GF-D8 (cell line): Measurements from ENCODE around the gene SPEG.

Experiments
- DNase-seq: peaks from one replicate; lab custom pipeline; 2025; lab: John Stamatoyannopoulos, UW

Gene SPEG

DNA sequence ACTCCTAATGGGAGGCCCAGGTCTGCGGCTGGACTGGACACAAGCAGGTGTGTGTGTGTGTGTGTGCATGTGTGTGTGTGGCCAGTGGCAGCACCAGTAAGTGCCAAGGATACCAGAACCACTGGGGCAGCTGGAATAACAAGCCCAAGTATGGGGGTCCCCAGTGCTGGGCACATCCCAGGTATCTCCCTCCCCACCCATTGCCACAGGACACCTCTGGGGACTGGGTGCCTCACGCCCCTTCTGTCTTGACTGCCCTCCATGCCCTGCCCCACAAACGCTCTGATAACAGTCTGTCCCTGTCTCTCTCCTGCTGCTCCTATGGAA lies 9.0 kb downstream of the SPEG start:
- no peak for DNase-seq

DNA sequence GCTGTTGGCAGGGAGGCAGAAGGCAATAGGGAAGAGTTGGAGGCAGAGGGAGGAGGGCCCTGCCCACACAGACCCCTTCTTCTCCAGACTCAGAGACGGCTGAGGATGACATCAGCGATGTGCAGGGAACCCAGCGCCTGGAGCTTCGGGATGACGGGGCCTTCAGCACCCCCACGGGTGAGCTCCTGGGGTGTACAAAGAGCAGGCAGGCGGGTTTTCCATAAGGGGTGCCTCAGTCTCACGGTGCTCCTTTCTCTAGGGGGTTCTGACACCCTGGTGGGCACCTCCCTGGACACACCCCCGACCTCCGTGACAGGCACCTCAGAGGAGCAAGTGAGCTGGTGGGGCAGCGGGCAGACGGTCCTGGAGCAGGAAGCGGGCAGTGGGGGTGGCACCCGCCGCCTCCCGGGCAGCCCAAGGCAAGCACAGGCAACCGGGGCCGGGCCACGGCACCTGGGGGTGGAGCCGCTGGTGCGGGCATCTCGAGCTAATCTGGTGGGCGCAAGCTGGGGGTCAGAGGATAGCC lies 10.0 kb downstream of the SPEG start:
- DNase-seq, result no peak

DNA sequence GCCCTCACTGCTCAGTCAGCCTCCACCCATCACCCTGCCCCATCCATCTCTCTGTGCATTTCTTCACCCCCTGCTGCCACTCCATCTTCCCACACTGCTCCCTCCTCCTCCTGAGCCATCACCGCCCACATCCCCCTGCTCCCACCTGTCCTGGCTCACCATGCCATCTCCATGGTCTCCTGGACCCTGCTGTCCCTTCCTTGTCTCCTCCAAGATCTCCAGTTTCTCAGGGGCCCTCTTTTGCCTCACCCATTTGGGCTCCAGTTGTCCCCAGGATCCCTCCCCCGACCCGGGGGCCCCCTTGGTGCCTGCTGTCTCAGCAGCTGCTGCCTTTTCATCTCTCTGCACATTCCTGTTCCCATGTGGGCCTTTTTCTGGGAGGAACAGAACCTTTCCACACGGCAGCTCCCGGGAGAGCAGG lies 10.6 kb downstream of the SPEG start:
- no peak for DNase-seq

DNA sequence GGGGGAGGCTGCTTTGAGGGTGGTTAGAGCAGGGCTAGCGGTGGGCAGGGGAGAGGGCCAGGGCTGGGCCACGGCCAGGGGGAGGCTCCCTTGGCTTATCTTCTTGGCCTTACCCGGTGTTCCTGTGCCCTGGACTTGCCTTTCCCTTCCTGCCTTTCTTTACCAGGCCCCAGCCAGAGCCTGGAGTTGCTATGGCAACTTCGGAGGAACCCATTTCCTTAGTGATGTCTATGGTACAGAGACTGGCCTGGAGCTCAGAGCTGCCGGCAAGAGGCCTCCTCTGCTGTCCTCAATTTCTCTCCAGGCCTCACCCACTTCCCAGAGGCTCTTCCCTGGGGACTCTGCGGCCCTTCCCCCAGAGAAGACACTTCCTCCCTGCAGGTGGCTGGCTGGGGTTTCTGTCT lies 11.5 kb downstream of the SPEG start:
- no peak for DNase-seq

DNA sequence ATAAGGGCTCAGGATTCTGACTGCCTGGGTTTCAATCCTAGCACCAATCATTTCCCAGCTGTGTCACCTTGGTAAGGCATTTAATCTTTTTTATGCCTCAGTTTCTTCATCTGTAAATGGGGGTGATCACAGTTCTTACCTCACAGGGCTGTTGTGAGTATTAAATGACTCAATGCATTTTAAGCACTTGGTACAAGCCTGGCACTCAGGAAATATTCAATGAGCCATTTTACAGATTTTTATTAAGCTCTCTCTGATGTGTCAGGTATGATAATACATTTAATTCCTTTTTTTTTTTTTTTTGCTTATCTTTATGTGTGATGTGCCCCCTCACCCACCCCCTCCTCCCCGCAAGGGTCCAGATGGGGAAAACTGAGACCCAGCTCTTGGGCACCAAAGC lies 12.0 kb downstream of the SPEG start:
- no peak for DNase-seq

DNA sequence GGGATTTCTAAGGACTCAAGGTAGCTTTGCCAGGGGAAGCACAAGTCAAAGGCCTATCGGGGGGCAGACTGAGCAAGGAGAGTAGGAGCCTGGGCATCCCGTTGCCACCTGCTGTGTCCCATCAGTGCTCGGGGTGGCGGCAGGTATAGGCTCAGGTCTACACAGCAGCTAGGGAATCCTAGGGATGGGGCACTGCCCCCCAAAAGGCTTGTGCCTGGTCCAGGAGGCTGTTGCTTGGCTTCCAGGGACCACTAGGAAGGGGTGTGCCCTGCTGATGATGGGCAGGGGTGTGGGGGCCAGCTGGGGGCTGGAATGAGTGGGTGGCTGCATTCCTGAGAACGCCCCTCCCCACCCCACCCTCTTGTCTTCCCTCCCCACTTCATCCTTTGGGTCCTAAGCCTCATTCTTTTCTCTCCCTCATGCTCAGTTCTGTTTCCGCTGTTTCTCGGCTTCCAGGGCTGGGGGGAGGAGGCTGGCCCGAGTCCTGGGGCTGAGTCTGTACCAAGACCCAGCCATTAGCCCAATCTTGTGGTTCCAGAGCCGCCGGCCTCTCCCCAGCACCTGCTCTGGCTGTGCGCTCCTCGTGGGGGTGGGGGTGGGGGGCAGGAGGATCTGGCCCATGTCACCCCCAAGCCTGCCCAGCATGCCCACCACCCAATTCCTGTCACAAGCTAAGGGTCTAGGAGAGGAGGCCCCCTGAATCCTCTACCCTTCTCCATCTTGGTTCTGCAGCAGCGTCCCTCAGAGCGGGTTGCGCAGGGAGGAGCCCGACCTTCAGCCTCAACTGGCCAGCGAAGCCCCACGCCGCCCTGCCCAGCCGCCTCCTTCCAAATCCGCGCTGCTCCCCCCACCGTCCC lies 12.8 kb downstream of the SPEG start:
- DNase-seq, result no peak

DNA sequence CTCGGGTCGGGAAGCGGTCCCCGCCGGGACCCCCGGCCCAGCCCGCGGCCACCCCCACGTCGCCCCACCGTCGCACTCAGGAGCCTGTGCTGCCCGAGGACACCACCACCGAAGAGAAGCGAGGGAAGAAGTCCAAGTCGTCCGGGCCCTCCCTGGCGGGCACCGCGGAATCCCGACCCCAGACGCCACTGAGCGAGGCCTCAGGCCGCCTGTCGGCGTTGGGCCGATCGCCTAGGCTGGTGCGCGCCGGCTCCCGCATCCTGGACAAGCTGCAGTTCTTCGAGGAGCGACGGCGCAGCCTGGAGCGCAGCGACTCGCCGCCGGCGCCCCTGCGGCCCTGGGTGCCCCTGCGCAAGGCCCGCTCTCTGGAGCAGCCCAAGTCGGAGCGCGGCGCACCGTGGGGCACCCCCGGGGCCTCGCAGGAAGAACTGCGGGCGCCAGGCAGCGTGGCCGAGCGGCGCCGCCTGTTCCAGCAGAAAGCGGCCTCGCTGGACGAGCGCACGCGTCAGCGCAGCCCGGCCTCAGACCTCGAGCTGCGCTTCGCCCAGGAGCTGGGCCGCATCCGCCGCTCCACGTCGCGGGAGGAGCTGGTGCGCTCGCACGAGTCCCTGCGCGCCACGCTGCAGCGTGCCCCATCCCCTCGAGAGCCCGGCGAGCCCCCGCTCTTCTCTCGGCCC lies 13.6 kb downstream of the SPEG start:
- no peak for DNase-seq

DNA sequence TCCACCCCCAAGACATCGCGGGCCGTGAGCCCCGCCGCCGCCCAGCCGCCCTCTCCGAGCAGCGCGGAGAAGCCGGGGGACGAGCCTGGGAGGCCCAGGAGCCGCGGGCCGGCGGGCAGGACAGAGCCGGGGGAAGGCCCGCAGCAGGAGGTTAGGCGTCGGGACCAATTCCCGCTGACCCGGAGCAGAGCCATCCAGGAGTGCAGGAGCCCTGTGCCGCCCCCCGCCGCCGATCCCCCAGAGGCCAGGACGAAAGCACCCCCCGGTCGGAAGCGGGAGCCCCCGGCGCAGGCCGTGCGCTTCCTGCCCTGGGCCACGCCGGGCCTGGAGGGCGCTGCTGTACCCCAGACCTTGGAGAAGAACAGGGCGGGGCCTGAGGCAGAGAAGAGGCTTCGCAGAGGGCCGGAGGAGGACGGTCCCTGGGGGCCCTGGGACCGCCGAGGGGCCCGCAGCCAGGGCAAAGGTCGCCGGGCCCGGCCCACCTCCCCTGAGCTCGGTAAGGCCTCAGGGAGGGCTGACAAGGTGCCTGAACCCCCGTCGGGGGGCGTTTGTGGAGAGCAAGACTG lies 14.2 kb downstream of the SPEG start:
- no peak for DNase-seq

DNA sequence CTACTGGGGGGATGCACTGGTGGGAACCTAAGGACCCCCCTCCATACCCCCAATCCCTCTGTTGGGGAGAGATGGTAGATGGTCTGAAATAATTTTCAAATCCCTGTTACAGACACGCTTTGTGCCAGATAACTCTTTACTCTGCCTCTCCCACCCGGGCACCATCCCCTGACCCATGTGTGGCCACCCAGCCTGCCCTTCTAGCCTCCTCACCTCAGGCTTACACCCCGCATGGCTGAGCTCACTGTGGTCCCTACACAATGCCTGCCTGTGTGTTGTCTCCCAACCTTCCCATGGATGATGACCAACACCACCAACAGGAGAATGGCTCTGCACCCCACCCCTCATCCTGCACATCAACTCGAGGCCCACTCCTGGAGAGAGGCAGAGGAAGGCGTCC lies 15.0 kb downstream of the SPEG start:
- no peak for DNase-seq

DNA sequence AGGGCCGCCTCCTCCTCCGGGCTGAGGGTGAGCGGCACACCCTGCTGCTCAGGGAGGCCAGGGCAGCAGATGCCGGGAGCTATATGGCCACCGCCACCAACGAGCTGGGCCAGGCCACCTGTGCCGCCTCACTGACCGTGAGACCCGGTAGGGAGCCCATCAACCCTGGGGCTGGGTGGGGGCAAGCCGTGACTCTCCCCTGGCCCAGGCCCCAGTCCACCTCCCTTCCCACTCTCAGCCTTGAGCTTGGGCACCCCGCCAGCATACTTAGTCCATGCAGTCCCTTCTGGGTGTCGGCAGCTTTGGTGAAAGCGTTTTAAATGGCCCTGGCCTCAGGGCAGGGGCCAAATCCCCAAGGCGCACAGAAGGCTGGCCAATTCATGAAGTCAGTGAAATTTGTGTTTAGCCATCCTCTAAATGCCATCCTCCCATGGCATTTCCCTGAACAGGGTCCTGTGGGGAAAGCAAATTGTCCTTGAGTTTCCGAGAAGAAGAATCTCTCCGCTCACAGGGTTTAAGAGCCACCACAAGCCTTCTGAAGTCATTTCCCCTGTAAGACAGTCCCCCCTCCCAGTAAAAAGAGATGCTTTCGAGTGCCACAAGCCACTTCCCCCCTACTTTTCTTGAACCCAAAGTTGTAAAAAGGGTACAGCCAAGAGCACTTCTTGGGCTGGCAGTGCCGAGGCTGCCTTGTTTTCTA lies 17.2 kb downstream of the SPEG start:
- DNase-seq, result no peak

DNA sequence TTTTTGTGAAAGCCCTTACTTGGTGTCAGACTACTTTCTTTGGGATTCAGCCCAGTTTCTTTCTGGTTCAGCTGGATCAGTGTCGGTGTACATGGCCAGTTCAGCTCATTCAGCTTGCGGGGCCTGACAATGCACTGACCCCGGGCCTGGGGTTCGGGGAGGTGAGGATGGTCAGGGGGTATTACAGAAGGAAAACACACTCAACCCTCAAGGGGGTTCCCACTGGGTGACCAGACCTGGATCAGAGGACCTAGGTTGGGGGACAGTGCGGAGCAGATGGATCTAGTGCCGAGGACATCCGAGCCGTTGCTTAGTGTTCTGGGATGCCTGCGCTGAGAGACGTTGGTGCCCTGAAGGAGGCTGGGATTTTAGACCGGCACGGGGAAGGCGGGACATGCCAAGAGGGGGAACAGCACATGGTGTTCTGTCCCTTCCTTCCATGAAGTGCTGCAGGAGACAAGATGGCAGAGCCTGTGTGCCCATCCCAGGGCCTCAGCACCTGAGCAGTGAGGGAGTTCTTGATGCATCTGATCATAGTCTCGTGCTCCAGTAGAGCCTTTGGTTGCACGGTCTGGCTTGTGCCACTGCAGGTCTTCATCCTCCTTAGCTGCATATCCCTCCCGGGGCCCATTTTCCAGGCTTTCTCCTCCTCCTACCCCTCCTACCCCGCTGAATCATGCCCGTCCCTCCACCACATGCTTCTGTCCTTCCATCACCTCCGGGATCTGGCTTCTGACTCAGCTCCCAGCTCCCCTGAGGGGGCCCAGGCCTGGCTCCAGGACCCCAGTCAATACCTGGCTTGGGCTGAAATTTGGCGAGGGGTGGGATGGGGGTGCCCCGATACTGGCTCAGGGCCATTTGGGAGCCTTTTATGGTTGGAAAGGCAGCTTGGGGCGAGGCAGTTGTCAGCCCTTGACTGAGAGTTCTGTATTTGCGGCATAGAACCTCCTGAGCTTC lies 18.0 kb downstream of the SPEG start:
- no peak for DNase-seq

DNA sequence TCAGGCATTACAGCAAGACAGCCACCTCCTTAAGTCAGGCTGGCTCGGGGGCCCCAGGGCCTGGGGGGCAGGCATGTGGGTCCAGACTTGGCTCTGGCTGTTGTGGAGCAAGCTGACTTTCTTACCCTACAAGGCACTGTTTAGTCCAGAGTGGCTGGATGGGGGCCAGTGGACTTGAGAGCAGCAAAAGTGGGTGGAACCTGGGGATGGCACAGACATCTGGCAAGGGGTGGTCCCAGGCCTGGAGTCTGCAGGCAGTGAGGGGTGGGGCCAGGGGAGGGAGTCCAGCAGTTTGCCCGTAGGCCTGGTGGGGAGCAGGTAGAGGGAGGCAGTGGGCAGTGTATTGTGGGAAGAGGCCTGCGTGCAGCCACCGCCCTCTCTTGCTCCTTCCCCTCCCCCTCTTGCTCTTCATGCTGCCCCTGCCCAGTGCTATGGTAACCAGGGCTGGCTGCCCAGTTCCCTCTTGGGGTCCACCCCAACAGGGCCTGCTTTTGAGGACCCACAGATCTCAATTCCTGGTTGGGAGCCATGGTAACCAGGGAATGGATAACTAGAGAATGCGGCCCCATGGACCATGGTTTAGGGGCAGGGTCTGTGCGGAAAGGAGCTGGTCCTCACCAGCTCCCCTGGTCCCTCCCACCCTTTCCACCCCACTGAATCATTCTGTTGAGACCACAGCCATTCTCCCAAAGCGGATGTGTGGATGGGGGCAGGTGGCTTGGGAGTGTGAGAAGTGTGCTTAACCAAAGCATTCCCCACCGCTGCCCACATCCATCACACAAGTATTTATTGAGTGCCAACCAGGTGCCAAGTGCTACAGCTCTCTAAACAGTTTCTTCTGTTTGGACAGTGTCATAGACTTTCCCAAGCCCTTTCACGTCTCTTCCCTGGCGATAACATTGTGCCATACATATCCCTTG lies 19.3 kb downstream of the SPEG start:
- DNase-seq, result no peak

DNA sequence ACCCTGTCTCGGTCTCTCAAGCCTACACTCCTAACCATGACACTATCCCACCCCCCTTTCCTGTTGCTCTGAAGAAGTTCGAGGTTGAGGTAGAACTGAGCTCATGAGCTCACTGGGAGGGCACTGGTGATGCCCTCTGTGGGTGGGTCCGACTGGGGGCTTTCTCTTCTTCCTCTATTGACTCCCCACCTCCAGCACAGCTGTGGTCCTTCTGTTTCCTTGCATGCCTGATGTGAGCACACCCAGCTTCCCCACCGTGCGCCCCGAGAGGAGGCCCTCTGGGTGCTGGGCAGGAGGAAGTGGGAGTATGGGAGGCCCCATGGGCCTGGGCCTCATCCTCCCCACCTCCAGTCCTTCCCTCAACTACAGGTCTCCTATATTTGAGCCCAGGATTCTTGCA lies 20.9 kb downstream of the SPEG start:
- no peak for DNase-seq

DNA sequence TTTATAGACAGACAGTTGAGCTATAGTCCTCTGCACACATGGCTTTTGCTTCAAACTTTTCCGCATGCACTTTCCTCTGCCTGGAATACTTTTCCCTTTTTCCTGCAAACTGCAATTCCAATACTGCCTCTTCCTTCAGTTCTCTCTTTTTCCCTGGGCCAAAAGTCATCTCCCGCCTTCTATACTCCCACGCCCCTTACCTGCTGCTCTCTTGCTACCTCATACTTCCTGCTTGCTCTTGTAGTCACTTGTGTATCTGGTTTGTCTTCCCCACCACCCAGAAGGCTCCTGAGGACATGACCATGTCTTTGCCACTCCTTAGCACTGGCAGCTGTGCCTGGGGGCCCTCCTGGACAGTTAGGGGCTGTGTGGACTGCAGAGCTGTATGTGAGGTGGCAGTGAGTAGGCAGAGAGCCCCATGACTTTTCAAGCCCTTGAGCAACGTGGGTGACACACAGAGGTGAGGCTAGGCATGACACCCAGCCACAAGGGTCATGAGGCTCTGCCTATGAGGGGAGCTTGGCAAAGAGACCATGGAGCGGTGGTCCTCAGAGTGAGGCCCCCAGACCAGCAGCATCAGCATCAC lies 23.2 kb downstream of the SPEG start:
- no peak for DNase-seq

DNA sequence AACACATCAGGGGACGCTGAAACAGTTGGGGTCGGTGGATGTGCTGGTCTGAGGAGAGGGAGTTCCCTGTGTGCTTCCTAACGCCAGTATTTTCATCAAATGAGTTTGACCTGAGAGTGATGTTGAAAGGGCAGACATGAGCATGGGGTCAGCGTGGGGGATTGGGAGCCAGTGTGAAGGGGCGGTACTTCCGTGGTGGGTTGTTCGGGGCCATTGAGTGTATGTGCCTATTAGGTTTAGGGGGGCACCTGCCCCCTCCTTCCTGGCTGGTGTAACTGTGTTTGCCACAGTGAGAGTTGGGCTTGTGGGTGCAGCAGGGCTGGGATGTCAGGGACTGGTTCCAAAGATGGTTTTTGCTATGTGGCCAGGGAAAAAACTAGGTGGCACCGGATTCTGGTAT lies 24.4 kb downstream of the SPEG start:
- no peak for DNase-seq

DNA sequence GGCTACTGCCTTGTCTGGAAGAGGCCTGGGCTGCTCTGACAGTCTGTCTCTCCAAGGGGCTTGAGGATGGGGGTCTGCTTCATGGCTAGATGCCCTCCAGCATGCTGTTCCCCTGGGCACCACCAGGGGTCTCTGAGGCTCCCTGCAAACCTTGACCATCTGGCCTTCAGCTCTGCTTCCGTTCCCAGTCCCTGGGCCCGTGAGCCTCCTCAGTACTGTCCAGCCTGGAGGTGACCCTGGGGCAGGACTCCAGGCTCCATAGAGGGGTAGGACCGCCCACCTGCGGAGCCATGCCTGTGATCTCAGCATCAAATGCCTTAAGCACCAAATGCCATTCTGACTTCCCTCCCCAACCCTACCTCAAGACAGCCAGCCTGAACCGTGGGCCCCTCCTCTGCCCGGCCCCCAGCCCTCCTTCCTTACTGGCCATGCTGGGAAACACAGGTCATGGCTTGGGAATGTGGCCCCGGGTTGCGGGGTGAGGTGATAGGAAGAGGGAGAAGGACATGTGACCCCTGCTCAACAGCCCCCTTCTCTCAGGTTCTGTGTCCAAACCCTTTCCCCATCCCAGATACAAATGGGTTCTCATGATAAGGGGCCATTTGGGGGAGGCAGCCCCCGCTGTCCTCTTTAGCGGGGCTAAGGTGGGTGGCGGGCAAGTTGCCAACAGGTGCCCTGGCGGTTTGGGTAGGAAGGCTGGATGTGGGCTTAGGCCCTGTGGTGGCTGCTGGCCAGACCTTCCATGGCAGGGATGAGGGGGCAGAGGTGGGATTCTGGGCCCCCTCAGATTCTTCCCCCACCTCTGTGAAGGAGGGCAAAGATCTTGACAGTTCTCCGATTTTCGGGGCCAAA lies 25.0 kb downstream of the SPEG start:
- no peak for DNase-seq

DNA sequence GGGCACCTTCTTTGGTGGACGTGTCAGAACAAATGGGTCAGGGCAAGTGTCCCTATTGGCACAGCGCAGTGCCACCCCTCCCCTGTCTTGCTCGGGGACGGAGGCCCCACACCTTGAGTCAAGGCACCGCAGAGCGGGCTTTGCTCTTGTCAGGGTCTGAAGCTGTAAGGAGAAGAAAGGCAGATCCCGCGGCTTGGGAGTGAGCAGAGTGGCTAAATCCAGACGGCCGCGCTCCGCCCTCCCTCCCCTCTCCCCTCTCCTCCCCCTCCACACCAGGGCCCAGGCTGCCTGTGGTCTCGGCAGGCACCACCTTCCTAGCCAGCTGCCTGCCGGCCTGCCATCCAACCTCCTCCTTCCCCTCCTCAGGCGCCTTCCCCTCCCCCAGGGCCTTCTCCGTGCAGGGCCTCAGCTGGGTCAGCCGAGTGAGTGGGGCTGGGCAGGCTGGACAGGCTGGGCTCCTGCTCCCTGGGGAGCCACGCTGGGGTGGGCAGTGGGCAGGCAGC lies 25.8 kb downstream of the SPEG start:
- DNase-seq, result no peak

DNA sequence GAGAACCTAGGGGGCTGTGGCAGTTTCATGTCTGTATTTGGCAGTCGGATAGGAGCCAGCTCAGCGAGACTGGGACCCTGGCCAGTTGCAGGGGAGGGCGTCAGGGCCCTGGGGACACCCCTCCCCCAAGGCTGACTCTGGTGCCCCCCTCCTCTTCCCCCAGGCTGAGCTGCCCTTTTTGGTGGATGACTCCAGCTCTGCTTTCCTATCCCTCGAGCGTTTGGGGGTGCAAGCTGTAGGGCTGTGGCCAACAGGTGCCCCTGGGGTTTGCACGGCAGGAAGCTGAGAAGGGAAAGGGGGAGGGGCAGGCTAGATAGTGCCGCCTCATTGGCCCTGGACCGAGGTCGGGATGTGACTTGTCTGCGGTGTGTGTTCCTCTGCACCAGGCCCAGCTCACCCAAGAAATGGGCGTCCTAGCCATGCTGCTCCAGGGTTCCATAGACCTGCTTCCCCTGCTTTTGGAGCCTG lies 26.4 kb downstream of the SPEG start:
- no peak for DNase-seq

DNA sequence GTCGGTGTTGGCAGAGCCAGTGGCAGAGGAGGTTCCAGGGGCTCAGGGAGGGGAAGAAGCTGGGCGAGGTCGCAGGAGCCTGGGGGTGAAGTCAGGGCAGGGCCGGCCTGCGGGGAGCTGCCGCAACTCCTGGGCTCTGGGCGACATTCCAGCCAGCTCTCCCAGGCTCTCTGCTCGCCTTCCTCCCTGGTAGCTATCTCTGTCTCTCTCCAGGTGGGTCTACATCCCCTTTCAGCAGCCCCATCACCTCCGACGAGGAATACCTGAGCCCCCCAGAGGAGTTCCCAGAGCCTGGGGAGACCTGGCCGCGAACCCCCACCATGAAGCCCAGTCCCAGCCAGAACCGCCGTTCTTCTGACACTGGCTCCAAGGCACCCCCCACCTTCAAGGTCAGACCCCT lies 27.0 kb downstream of the SPEG start:
- no peak for DNase-seq
